HEK293 (cell line): ENCODE data around the gene NEMP2.

Experiments
- CTCF ChIA-PET: fragments of 350-600 bp; formaldehyde crosslinking; extraction: SDS; loops from one replicate; lab custom pipeline; 2021; ENCODE audit warnings: antibody characterized with exemption; lab: Yijun Ruan, JAX
- POLR2A ChIA-PET: fragments of 300-600 bp; formaldehyde crosslinking; extraction: SDS; loops from one replicate; lab custom pipeline; 2020; ENCODE audit warnings: antibody characterized with exemption, inconsistent platforms; lab: Yijun Ruan, JAX
- H3K27ac ChIP-seq: fragments of 200-500 bp; sonication (Bioruptor generic); 2 replicates; pipeline ENCODE4 v1.5.1; 2014; ENCODE audit warnings: low read depth, low read length, control low read depth, inconsistent platforms; ENCODE audit errors: extremely low read depth
- H3K36me3 ChIP-seq, 2 experiments: fragments of 200-500 bp in 1 of 2; sonication (Bioruptor generic) in 1 of 2; 1 replicate in 1 of 2; 2 replicates in 1 of 2; pipeline ENCODE4 v1.5.1; 2014 to 2017; ENCODE audit warnings: inconsistent platforms in 2 of 2, low read length in 2 of 2; ENCODE audit not compliant: control insufficient read depth in 2 of 2, insufficient read depth in 1 of 2
- H3K4me1 ChIP-seq: fragments of 200-500 bp; sonication (Bioruptor generic); 2 replicates; pipeline ENCODE4 v1.5.1; 2014; ENCODE audit warnings: mild to moderate bottlenecking, low read length, inconsistent platforms; ENCODE audit not compliant: control insufficient read depth, insufficient read depth
- H3K4me3 ChIP-seq: 2 replicates; pipeline ENCODE4 v1.5.1; 2011; ENCODE audit warnings: low read depth, mild to moderate bottlenecking, control low read depth, low read length, moderate library complexity
- H3K9me3 ChIP-seq: fragments of 200-500 bp; sonication (Bioruptor generic); 2 replicates; pipeline ENCODE4 v1.5.1; 2014; ENCODE audit warnings: low read depth, low read length, inconsistent platforms; ENCODE audit not compliant: control insufficient read depth, insufficient read depth
- BCL11A ChIP-seq: fragments of 450-650 bp; formaldehyde crosslinking; IDR thresholded peaks from 2 replicates; pipeline ENCODE4 v1.5.1; 2016; ENCODE audit warnings: low read depth, missing biosample characterization, missing genetic modification characterization
- BCL11B ChIP-seq: fragments of 450-650 bp; formaldehyde crosslinking; IDR thresholded peaks from 2 replicates; pipeline ENCODE4 v1.5.1; 2016; ENCODE audit warnings: low read depth, missing biosample characterization, missing genetic modification characterization
- GLIS1 ChIP-seq: fragments of 450-650 bp; formaldehyde crosslinking; IDR thresholded peaks from 2 replicates; pipeline ENCODE4 v1.5.1; 2016; ENCODE audit warnings: missing biosample characterization, missing genetic modification characterization
- GLIS2 ChIP-seq: fragments of 450-650 bp; formaldehyde crosslinking; IDR thresholded peaks from 2 replicates; pipeline ENCODE4 v1.5.1; 2016; ENCODE audit warnings: missing biosample characterization, missing genetic modification characterization
- KLF8 ChIP-seq: fragments of 450-650 bp; formaldehyde crosslinking; IDR thresholded peaks from 2 replicates; pipeline ENCODE4 v1.5.1; 2016; ENCODE audit warnings: missing biosample characterization, missing genetic modification characterization
- OVOL3 ChIP-seq: fragments of 450-650 bp; formaldehyde crosslinking; IDR thresholded peaks from 2 replicates; pipeline ENCODE4 v1.5.1; 2016; ENCODE audit warnings: missing biosample characterization, missing genetic modification characterization
- ZBTB21 ChIP-seq: fragments of 450-650 bp; formaldehyde crosslinking; IDR thresholded peaks from 2 replicates; pipeline ENCODE4 v1.5.1; 2017; ENCODE audit warnings: missing biosample characterization, missing genetic modification characterization
- ZNF157 ChIP-seq: fragments of 450-650 bp; formaldehyde crosslinking; IDR thresholded peaks from 2 replicates; pipeline ENCODE4 v1.5.1; 2016; ENCODE audit warnings: missing biosample characterization, missing genetic modification characterization
- ZNF2 ChIP-seq: fragments of 450-650 bp; formaldehyde crosslinking; IDR thresholded peaks from 2 replicates; pipeline ENCODE4 v1.5.1; 2016; ENCODE audit warnings: missing biosample characterization, missing genetic modification characterization
- ZNF311 ChIP-seq: fragments of 450-650 bp; formaldehyde crosslinking; IDR thresholded peaks from 2 replicates; pipeline ENCODE4 v1.5.1; 2017; ENCODE audit warnings: missing biosample characterization, missing genetic modification characterization, borderline replicate concordance
- ZNF48 ChIP-seq: fragments of 450-650 bp; formaldehyde crosslinking; IDR thresholded peaks from 2 replicates; pipeline ENCODE4 v1.5.1; 2016; ENCODE audit warnings: missing biosample characterization, missing genetic modification characterization
- ZNF514 ChIP-seq: fragments of 450-650 bp; formaldehyde crosslinking; IDR thresholded peaks from 2 replicates; pipeline ENCODE4 v1.5.1; 2016; ENCODE audit warnings: missing biosample characterization, missing genetic modification characterization
- ZNF571 ChIP-seq: fragments of 450-650 bp; formaldehyde crosslinking; IDR thresholded peaks from 2 replicates; pipeline ENCODE4 v1.5.0; 2017; ENCODE audit warnings: missing biosample characterization, missing genetic modification characterization
- ZNF596 ChIP-seq: fragments of 450-650 bp; IDR thresholded peaks from 2 replicates; pipeline ENCODE4 v1.5.0; 2018; ENCODE audit warnings: missing biosample characterization, mild to moderate bottlenecking, missing genetic modification characterization, moderate library complexity
- ZNF701 ChIP-seq: fragments of 450-650 bp; formaldehyde crosslinking; IDR thresholded peaks from 2 replicates; pipeline ENCODE4 v1.5.1; 2016; ENCODE audit warnings: missing biosample characterization, missing genetic modification characterization
- ZNF707 ChIP-seq: fragments of 450-650 bp; formaldehyde crosslinking; IDR thresholded peaks from 2 replicates; pipeline ENCODE4 v1.5.1; 2016; ENCODE audit warnings: missing biosample characterization, missing genetic modification characterization
- ZNF777 ChIP-seq: fragments of 450-650 bp; formaldehyde crosslinking; IDR thresholded peaks from 2 replicates; pipeline ENCODE4 v1.5.1; 2017; ENCODE audit warnings: missing biosample characterization, missing genetic modification characterization, borderline replicate concordance
- ZXDB ChIP-seq: fragments of 450-650 bp; formaldehyde crosslinking; IDR thresholded peaks from 2 replicates; pipeline ENCODE4 v1.5.1; 2016; ENCODE audit warnings: missing biosample characterization, missing genetic modification characterization
- TF ChIP-seq, protein P1 (sequence below): fragments of 450-650 bp; formaldehyde crosslinking; IDR thresholded peaks from 2 replicates; pipeline ENCODE4 v1.5.1; 2016; ENCODE audit warnings: missing biosample characterization, missing genetic modification characterization
- TF ChIP-seq, protein P2 (sequence below): IDR thresholded peaks from 2 replicates; pipeline ENCODE4 v1.6.1; 2011; ENCODE audit warnings: mild to moderate bottlenecking, low read depth, low read length, borderline replicate concordance
- TF ChIP-seq, protein P3 (sequence below): fragments of 450-650 bp; formaldehyde crosslinking; IDR thresholded peaks from 2 replicates; pipeline ENCODE4 v1.5.1; 2016; ENCODE audit warnings: missing biosample characterization, missing genetic modification characterization

NEMP2 gene

DNA sequence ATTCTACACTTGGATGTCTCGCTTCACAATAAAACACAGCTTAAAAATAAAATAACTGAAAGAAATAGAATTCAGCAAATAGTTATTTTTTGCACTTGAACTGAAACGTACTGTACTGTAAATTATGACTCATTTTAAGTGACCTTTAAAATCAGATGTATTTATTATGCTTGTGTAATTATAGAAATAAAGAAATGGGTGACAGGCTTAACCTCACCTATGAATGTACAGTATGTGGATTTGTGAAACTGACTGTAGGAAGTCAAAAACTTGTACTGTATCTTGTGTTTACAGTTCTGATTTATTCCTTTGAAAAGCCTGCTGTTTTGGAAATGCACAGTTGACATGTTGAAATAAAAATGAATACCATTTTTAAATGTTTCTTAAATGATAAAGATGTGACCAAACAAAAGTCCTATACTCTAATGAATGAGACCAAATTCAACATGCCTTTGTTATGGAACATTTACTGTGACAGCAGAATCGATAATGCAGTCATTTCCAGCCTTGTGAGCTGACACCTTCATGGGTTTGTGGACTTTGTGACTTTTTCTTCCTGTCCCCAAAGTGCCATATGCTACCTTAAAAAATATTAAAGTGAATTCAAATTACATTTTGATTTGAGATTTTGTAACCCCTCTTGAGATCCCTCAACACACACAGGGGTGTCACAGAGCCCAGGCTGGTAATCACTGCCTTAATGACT, 32.7 kb downstream of the NEMP2 start (continued):
- TF ChIP-seq ZNF596 = no peak

DNA sequence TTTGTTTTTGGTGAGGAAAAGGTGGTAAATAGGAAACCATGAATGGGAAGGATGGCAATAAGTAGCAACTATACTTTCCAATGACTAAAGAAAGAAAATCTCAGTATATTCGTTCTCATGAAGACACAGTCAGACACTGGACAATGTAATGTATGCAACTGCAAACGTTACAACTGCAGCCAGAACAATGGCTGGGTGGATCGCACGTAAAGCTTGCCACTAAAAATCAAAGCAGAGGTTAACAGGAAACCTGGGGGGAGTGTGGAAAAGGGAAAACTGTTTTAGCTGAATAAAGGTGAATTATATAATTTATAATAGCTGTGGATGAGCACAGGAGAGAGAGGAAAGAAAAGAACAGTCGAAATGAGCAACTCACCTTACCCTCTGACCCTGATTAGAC, 33.3 kb downstream of the NEMP2 start:
- H3K4me3 ChIP-seq = no peak overlapping the region
- ChIA-PET POLR2A (no interaction called here), CTCF (interaction anchor here (0.7 to 1.1 kb wide), 2 partner anchors 37 to 118 kb away, joined by 4 to 5 read pairs; no protein-coding TSS in a partner anchor)
- H3K4me1 ChIP-seq = no peaks in the 10 kb centered on the region
- H3K27ac ChIP-seq = no peak overlapping the region
- no peaks in the 10 kb centered on the region for H3K9me3 ChIP-seq
- TF ChIP-seq ZNF311 (tag by site-specific recombination) (no peak), ZXDB (tag by site-specific recombination) (no peak), BCL11A (tag by site-specific recombination) (no peak), ZNF514 (no peak), ZNF777 (no peak), BCL11B (tag by site-specific recombination) (no peak), ZNF707 (tag by site-specific recombination) (no peak), ZNF48 (tag by site-specific recombination) (no peak), GLIS2 (no peak), KLF8 (tag by site-specific recombination) (no peak), ZNF571 (tag by site-specific recombination) (no peak), ZNF2 (tag by site-specific recombination) (no peak), OVOL3 (tag by site-specific recombination) (no peak), ZBTB21 (tag by site-specific recombination) (no peak)
- TF ChIP-seq, protein P1, sequence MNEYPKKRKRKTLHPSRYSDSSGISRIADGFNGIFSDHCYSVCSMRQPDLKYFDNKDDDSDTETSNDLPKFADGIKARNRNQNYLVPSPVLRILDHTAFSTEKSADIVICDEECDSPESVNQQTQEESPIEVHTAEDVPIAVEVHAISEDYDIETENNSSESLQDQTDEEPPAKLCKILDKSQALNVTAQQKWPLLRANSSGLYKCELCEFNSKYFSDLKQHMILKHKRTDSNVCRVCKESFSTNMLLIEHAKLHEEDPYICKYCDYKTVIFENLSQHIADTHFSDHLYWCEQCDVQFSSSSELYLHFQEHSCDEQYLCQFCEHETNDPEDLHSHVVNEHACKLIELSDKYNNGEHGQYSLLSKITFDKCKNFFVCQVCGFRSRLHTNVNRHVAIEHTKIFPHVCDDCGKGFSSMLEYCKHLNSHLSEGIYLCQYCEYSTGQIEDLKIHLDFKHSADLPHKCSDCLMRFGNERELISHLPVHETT (tag by site-specific recombination) = no peak
- TF ChIP-seq, protein P2, sequence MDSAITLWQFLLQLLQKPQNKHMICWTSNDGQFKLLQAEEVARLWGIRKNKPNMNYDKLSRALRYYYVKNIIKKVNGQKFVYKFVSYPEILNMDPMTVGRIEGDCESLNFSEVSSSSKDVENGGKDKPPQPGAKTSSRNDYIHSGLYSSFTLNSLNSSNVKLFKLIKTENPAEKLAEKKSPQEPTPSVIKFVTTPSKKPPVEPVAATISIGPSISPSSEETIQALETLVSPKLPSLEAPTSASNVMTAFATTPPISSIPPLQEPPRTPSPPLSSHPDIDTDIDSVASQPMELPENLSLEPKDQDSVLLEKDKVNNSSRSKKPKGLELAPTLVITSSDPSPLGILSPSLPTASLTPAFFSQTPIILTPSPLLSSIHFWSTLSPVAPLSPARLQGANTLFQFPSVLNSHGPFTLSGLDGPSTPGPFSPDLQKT = no peak
- peaks cover 0 to 21% of the 10 kb centered on the region in 2 experiments; a peak in 2 of 3 replicates for H3K36me3 ChIP-seq

DNA sequence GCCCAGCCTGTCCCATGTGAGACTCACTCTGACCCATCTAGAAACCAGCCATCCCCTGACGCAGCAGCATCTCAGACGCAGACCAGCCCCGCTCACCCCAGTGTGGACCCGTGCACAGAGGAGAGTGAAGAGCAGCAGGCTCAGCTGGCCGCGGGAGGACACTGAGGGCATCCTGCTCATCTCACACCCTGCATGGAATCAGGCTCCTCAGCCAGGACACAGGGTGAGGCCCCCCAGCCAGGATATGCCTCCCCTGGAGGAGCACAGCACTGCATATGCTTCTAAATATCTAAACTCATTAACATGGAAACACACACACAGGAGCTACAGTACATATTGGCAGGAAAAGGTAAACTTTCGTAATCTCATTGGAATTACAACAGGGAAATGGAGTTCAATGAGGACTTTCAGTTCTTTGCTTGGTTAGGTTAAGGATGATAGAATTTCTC, 34.4 kb downstream of the NEMP2 start:
- H3K4me3 ChIP-seq = no peak overlapping the region
- ChIA-PET CTCF (interaction anchor here (0.7 to 1.1 kb wide), 2 partner anchors 117 to 125 kb away, joined by 3 to 5 read pairs; no protein-coding TSS in a partner anchor), POLR2A (interaction anchor here (0.9 kb wide), 1 partner anchor 136 kb away, joined by 3 read pairs; no protein-coding TSS in a partner anchor)
- H3K4me1 ChIP-seq = no peaks in the 10 kb centered on the region
- no peak overlapping the region for H3K27ac ChIP-seq
- TF ChIP-seq, protein P3, sequence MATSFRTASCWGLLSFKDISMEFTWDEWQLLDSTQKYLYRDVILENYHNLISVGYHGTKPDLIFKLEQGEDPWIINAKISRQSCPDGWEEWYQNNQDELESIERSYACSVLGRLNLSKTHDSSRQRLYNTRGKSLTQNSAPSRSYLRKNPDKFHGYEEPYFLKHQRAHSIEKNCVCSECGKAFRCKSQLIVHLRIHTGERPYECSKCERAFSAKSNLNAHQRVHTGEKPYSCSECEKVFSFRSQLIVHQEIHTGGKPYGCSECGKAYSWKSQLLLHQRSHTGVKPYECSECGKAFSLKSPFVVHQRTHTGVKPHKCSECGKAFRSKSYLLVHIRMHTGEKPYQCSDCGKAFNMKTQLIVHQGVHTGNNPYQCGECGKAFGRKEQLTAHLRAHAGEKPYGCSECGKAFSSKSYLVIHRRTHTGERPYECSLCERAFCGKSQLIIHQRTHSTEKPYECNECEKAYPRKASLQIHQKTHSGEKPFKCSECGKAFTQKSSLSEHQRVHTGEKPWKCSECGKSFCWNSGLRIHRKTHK (tag by site-specific recombination) = no peak
- TF ChIP-seq ZNF157 (tag by site-specific recombination) = no peak
- 0 out of 2 replicates have a peak, but pooled peaks have one; percentile 30 for TF ChIP-seq GLIS1 (tag by site-specific recombination)
- no peak for TF ChIP-seq ZNF701 (tag by site-specific recombination)
- peaks cover 0 to 16% of the 10 kb centered on the region in 2 experiments; a peak in 2 of 3 replicates for H3K36me3 ChIP-seq
- H3K9me3 ChIP-seq = no peaks in the 10 kb centered on the region
